OCI-LY3 (cell line): Measurements from ENCODE around the gene VSIG10L2.

ENCODE experiments used
- CTCF ChIP-seq: fragments of 200-600, 300-600 bp; sonication (generic); IDR thresholded peaks from 2 replicates; pipeline ENCODE4 v1.5.1; 2014; ENCODE audit warnings: antibody characterized with exemption, low read length, low read depth
- EZH2phosphoT487 ChIP-seq: fragments of 200-600 bp; shearing (Covaris generic); IDR thresholded peaks from 2 replicates; pipeline ENCODE4 v1.6.1; 2018; ENCODE audit warnings: antibody characterized with exemption, mixed run types, low read depth

- TF ChIP-seq CTCF: no peak
- no peak for TF ChIP-seq EZH2phosphoT487
Observed at GRCh38 chr11:125999234-125999880, 53.5 kb downstream of the VSIG10L2 start.
